Caco-2 (cell line): ENCODE results near the gene EHMT1. TPM values are rescaled to one million over a fixed set of nuclear protein-coding genes. Genes with fewer than 3 reads are reported as not detected.

Source experiments
- BruUV-seq: library from RNA; stranded (reverse); fragments of 400-500 nt; replicated peaks from 2 replicates; lab custom pipeline; 2021; lab: Mats Ljungman, UMichigan
- CTCF ChIA-PET: fragments of 300-600 bp; sonication (Branson Sonifier 250); formaldehyde crosslinking; loops from one replicate; lab custom pipeline; 2022; ENCODE audit warnings: antibody characterized with exemption; lab: Charles Lee
- POLR2A ChIA-PET: fragments of 300-600 bp; sonication (Branson Sonifier 250); formaldehyde crosslinking; loops from one replicate; lab custom pipeline; 2022; ENCODE audit warnings: antibody characterized with exemption; lab: Charles Lee
- DNase-seq, 2 experiments: peaks; one replicate each; pipeline versions ENCODE4 v3.0.0 to v3.0.0-alpha.2; 2020 to 2022
- H3K27me3 ChIP-seq: replicated peaks from 2 replicates; pipeline ENCODE4 v1.6.0; 2011; ENCODE audit warnings: low read length; ENCODE audit not compliant: control insufficient read depth, insufficient read depth
- H3K36me3 ChIP-seq: 2 replicates; pipeline ENCODE4 v1.5.1; 2011; ENCODE audit warnings: low read length; ENCODE audit not compliant: control insufficient read depth, insufficient read depth
- H3K4me1 ChIP-seq: fragments of 250-450 bp; sonication (Bioruptor Pico); 2 replicates; pipeline ENCODE4 v1.5.1; 2020; ENCODE audit warnings: mild to moderate bottlenecking
- H3K4me3 ChIP-seq: 2 replicates; pipeline ENCODE4 v1.5.1; 2011; ENCODE audit warnings: low read depth, mild to moderate bottlenecking, control low read depth, low read length
- H3K9me3 ChIP-seq: fragments of 250-450 bp; sonication (Bioruptor Pico); 2 replicates; pipeline ENCODE4 v1.5.1; 2020; ENCODE audit warnings: mild to moderate bottlenecking, moderate library complexity
- H3K27ac Mint-ChIP-seq: one replicate; pipeline ENCODE4 v1.8.0; 2022; ENCODE audit warnings: mixed read lengths; ENCODE audit not compliant: unreplicated experiment
- H3K27me3 Mint-ChIP-seq: one replicate; pipeline ENCODE4 v1.8.0; 2022; ENCODE audit warnings: mixed read lengths; ENCODE audit not compliant: insufficient read depth, unreplicated experiment
- H3K36me3 Mint-ChIP-seq: one replicate; pipeline ENCODE4 v1.8.0; 2022; ENCODE audit warnings: mild to moderate bottlenecking, mixed read lengths; ENCODE audit not compliant: insufficient read depth, unreplicated experiment
- H3K4me1 Mint-ChIP-seq: one replicate; pipeline ENCODE4 v1.8.0; 2022; ENCODE audit warnings: low read depth, mixed read lengths; ENCODE audit not compliant: unreplicated experiment
- H3K4me3 Mint-ChIP-seq: one replicate; pipeline ENCODE4 v1.8.0; 2022; ENCODE audit warnings: mild to moderate bottlenecking, moderate library complexity, mixed read lengths; ENCODE audit not compliant: unreplicated experiment
- H3K9me3 Mint-ChIP-seq: one replicate; pipeline ENCODE4 v1.8.0; 2022; ENCODE audit warnings: mixed read lengths; ENCODE audit not compliant: unreplicated experiment
- CTCF ChIP-seq, 2 experiments: fragments of 200-600 bp in 1 of 2; IDR thresholded peaks; 1 replicate in 1 of 2; 2 replicates in 1 of 2; pipeline versions ENCODE4 v1.5.1 to v1.8.0; 2011 to 2022; ENCODE audit warnings: antibody characterized with exemption in 1 of 2, control low read depth in 1 of 2, inconsistent platforms in 1 of 2, low read depth in 1 of 2, low read length in 1 of 2, mild to moderate bottlenecking in 1 of 2, moderate library complexity in 1 of 2; ENCODE audit not compliant: insufficient read depth in 1 of 2, severe bottlenecking in 1 of 2, unreplicated experiment in 1 of 2
- intact Hi-C: fragments of 100-400 bp; cut with micrococcal nuclease; formaldehyde crosslinking; loops from one replicate; pipeline ENCODE4 v1.10.0; 2022; ENCODE audit not compliant: unreplicated experiment
- total RNA-seq: library from RNA; stranded (reverse); gene quantifications from 2 replicates; pipeline ENCODE4 v1.2.3, GENCODE V29; 2022

EHMT1 gene
- total RNA-seq, 1 experiment from 2014 or later, result 92.9 TPM

DNA sequence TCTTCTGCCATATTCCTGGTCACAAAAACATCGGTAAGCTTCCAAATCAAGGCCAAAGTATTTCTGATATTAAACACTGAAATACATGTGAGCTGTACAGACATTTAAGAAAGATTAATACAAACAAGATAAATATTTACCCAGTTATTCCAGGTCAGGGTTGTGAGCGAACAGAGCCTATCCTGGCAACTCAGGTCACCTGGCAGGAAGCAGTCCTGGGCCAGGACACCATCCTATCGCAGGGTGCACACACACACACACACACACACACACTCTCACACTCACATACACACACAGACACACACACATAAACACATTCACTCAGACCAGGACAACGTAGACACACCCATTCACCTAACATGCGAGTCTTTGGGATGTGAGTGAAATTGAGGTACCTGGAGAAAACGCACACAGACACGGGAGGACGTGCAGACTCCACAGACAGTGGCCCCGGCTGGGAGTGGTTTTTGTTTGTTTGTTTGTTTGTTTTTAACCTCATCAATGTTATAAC lies 176.4 kb downstream of the EHMT1 start:
- Histone ChIP-seq H3K9me3 (no peaks in the 10 kb centered on the region), H3K4me1 (no peaks in the 10 kb centered on the region), H3K4me3 (no peak overlapping the region), H3K27me3 (no peaks in the 10 kb centered on the region), H3K36me3 (no peaks in the 10 kb centered on the region; the same call in 1 of the 2 replicates)
- no peaks in the 10 kb centered on the region for H3K4me1 Mint-ChIP-seq
- H3K4me3 Mint-ChIP-seq, result no peak overlapping the region
- H3K27ac Mint-ChIP-seq, result no peak overlapping the region
- intact Hi-C loops, result no loop called here
- H3K36me3 Mint-ChIP-seq, result peaks cover 68% of the 10 kb centered on the region
- ChIA-PET POLR2A (no interaction called here), CTCF (no interaction called here)
- H3K27me3 Mint-ChIP-seq, result no peaks in the 10 kb centered on the region
- DNase-seq, result no peak
- H3K9me3 Mint-ChIP-seq, result no peaks in the 10 kb centered on the region
- BruUV-seq, result no TSS peak
- no peak for TF ChIP-seq CTCF (IDR thresholded peaks at IDR 0.05; ENCODE audit: insufficient read depth in 1 of 2, low read depth in 1 of 2, low read length in 1 of 2, severe bottlenecking in 1 of 2, unreplicated experiment in 1 of 2)

DNA sequence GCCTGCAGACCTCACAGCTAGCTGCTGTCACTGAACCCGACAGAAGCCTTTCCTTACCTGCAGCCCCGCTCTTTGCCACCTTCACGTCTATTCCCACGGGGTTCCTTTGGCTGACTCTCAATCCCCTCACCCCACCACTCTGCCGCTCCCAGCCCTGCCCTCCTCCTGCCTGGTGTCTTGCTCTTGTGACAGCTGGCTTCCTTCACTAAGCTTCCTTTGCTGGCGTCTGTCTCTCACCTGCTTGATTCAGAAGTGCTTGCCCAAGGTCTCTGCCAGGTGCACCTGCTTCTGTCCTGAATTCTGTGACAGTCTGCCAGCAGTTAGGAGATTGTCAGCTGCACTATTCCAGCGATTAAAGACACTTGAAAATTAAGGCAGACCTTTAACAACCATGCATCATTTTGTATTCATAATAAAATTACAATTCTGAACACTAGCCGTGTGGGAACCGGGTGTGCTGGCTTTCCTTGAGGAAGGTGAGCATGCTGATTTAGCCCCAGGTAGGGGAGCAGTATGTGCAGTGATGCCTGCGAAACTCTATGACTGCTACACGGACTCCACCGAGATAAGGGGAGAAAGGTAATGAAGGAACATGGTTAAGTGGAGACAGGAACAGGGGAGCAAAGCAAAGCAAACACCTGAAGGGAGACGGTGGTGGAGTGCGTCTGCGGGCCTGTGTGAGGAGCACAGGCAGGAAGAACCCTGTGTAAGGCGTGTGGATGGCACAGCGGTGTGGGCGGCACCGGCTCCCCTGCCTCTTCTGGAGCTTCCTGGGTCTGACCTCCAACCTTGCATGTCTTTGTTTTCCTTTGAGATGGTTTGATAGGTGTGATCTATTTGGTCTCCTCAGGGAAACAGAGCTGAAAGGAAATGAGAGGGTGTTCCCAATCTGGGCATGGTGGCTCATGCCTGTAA lies 178.7 kb downstream of the EHMT1 start:
- DNase-seq, result no peak
- peaks cover 62% of the 10 kb centered on the region for H3K36me3 Mint-ChIP-seq
- Histone ChIP-seq H3K36me3 (no peaks in the 10 kb centered on the region; the same call in 1 of the 2 replicates), H3K4me1 (no peaks in the 10 kb centered on the region), H3K9me3 (no peaks in the 10 kb centered on the region), H3K4me3 (no peak overlapping the region), H3K27me3 (no peaks in the 10 kb centered on the region)
- H3K27me3 Mint-ChIP-seq, result no peaks in the 10 kb centered on the region
- BruUV-seq, result no TSS peak
- H3K9me3 Mint-ChIP-seq, result no peaks in the 10 kb centered on the region
- TF ChIP-seq CTCF (IDR thresholded peaks at IDR 0.05; ENCODE audit: insufficient read depth in 1 of 2, low read depth in 1 of 2, low read length in 1 of 2, severe bottlenecking in 1 of 2, unreplicated experiment in 1 of 2), result no peak
- no peak overlapping the region for H3K27ac Mint-ChIP-seq
- POLR2A ChIA-PET, result no interaction called here
- no peaks in the 10 kb centered on the region for H3K4me1 Mint-ChIP-seq
- CTCF ChIA-PET, result no interaction called here
- intact Hi-C loops, result no loop called here
- no peak overlapping the region for H3K4me3 Mint-ChIP-seq

DNA sequence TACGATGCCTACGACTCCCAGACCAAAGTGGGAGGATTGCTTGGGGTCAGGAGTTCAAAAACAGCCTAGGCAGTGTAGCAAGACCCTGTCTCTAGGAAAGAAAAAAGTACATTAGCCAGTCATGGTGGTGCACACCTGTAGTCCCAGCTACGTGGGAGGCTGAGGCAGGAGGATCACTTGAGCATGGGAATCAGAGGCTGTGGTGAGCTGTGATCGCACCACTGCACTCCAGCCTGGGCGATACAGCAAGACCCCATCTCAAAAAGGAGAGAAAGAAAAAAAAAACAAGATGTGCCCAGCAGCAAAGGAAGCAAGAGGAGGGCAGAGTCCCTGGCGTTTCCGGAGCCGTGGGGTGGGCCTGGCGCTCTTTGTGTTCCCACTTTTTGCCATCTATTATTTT lies 179.3 kb downstream of the EHMT1 start:
- H3K4me3 Mint-ChIP-seq, result no peak overlapping the region
- DNase-seq, result no peak
- Histone ChIP-seq H3K36me3 (no peaks in the 10 kb centered on the region; the same call in 1 of the 2 replicates), H3K27me3 (no peaks in the 10 kb centered on the region), H3K4me1 (no peaks in the 10 kb centered on the region), H3K4me3 (no peak overlapping the region), H3K9me3 (no peaks in the 10 kb centered on the region)
- ChIA-PET POLR2A (no interaction called here), CTCF (no interaction called here)
- TF ChIP-seq CTCF (IDR thresholded peaks at IDR 0.05; ENCODE audit: insufficient read depth in 1 of 2, low read depth in 1 of 2, low read length in 1 of 2, severe bottlenecking in 1 of 2, unreplicated experiment in 1 of 2), result no peak
- H3K27me3 Mint-ChIP-seq, result no peaks in the 10 kb centered on the region
- no peaks in the 10 kb centered on the region for H3K4me1 Mint-ChIP-seq
- intact Hi-C loops, result no loop called here
- H3K27ac Mint-ChIP-seq, result no peak overlapping the region
- H3K9me3 Mint-ChIP-seq, result no peaks in the 10 kb centered on the region
- peaks cover 62% of the 10 kb centered on the region for H3K36me3 Mint-ChIP-seq
- BruUV-seq, result no TSS peak
